K562 (cell line): Measurements from ENCODE around the gene GRK4. TPM values are rescaled to one million over a fixed set of nuclear protein-coding genes. Genes with fewer than 3 reads are reported as not detected.

ENCODE experiments used
- ATAC-seq: fragments of 200-7000 bp; cut with Tn5 transposase; 3 replicates; pipeline ENCODE4 v1.9.1; 2020; ENCODE audit warnings: moderate library complexity
- BruUV-seq: library from RNA; stranded (reverse); fragments of 400-500 nt; replicated peaks from 2 replicates; lab custom pipeline; 2021; lab: Mats Ljungman, UMichigan
- CTCF ChIA-PET: fragments of 300-600 bp; formaldehyde crosslinking; extraction: SDS; loops from one replicate; lab custom pipeline; 2021; ENCODE audit warnings: low intra/inter-chr PET ratio; lab: Yijun Ruan, JAX
- POLR2A ChIA-PET: fragments of 300-600, 350-650 bp; sonication (Branson Sonifier 250); formaldehyde crosslinking; extraction: SDS; loops from one replicate; lab custom pipeline; 2021; ENCODE audit warnings: antibody characterized with exemption, inconsistent platforms; lab: Yijun Ruan, JAX
- DNase-seq, 4 experiments: peaks; one replicate each; pipeline versions ENCODE4 v3.0.0 to v3.0.0-alpha.2; 2011 to 2018; ENCODE audit warnings: low spot score in 3 of 4, mixed read lengths in 3 of 4; ENCODE audit errors: extremely low read depth in 1 of 4
- FAIRE-seq: peaks from 2 replicates; lab custom pipeline; 2011; peaks lifted over from hg19 to GRCh38; lab: Jason Lieb, UNC
- H2AFZ ChIP-seq: 2 replicates; pipeline ENCODE4 v1.6.0; 2011; ENCODE audit warnings: low read depth, low read length, control low read depth, inconsistent platforms
- H3K27ac ChIP-seq: fragments of 200-600 bp; 3 replicates; pipeline ENCODE4 v1.8.0; 2011; ENCODE audit warnings: low read depth, mild to moderate bottlenecking, control low read depth, inconsistent platforms, low read length, moderate library complexity, mixed read lengths; ENCODE audit errors: extremely low read depth
- H3K27me3 ChIP-seq, 2 experiments: fragments of 300-600 bp in 1 of 2; 2 replicates in 1 of 2; 3 replicates in 1 of 2; pipeline versions ENCODE4 v1.6.0 to v1.8.0; 2011; ENCODE audit warnings: inconsistent platforms in 2 of 2, low read length in 2 of 2, mild to moderate bottlenecking in 1 of 2, mixed read lengths in 1 of 2, moderate library complexity in 1 of 2; ENCODE audit not compliant: control insufficient read depth in 2 of 2, insufficient read depth in 2 of 2
- H3K36me3 ChIP-seq: fragments of 300-600 bp; 3 replicates; pipeline ENCODE4 v1.8.0; 2011; ENCODE audit warnings: mild to moderate bottlenecking, low read length, inconsistent platforms; ENCODE audit not compliant: control insufficient read depth, insufficient read depth
- H3K4me1 ChIP-seq, 2 experiments: fragments of 200-600 bp in 1 of 2; replicated peaks in 1 of 2; 2 replicates in 1 of 2; 3 replicates in 1 of 2; pipeline versions ENCODE4 v1.5.1 to v1.8.0; 2011; ENCODE audit warnings: inconsistent platforms in 2 of 2, low read length in 2 of 2, mild to moderate bottlenecking in 1 of 2, mixed read lengths in 1 of 2, moderate library complexity in 1 of 2; ENCODE audit not compliant: control insufficient read depth in 2 of 2, insufficient read depth in 2 of 2
- H3K4me2 ChIP-seq: 2 replicates; pipeline ENCODE4 v1.6.1; 2011; ENCODE audit warnings: low read length, control low read depth, inconsistent platforms, mixed read lengths; ENCODE audit not compliant: insufficient read depth
- H3K4me3 ChIP-seq: fragments of 200-600 bp; sonication (generic), shearing (Covaris generic); 2 replicates; pipeline ENCODE4 v1.5.1; 2016; ENCODE audit warnings: control low read depth, inconsistent platforms
- H3K79me2 ChIP-seq: fragments of 200-600 bp; 3 replicates; pipeline ENCODE4 v1.8.0; 2011; ENCODE audit warnings: low read length, inconsistent platforms; ENCODE audit not compliant: control insufficient read depth, insufficient read depth
- H3K9ac ChIP-seq, 2 experiments: 2 replicates each; pipeline versions ENCODE4 v1.6.0 to v1.6.1; 2011; ENCODE audit warnings: low read depth in 2 of 2, low read length in 2 of 2, control low read depth in 1 of 2, inconsistent platforms in 1 of 2, mild to moderate bottlenecking in 1 of 2, mixed read lengths in 1 of 2; ENCODE audit not compliant: insufficient read depth in 1 of 2
- H3K9me1 ChIP-seq: one replicate; pipeline ENCODE4 v1.6.0; 2011; ENCODE audit warnings: inconsistent platforms, mild to moderate bottlenecking, low read length, moderate library complexity; ENCODE audit not compliant: control insufficient read depth, insufficient read depth
- H3K9me3 ChIP-seq: replicated peaks from 2 replicates; pipeline ENCODE4 v1.5.1; 2011; ENCODE audit warnings: low read depth, low read length, inconsistent platforms; ENCODE audit not compliant: control insufficient read depth, insufficient read depth
- H4K20me1 ChIP-seq: replicated peaks from 2 replicates; pipeline ENCODE4 v1.6.1; 2011; ENCODE audit warnings: low read length, inconsistent platforms, mixed read lengths; ENCODE audit not compliant: control insufficient read depth, insufficient read depth
- CBFA2T2 ChIP-seq: fragments of 450-650 bp; conservative IDR thresholded peaks from 2 replicates; pipeline ENCODE4 v1.6.1; 2017; ENCODE audit warnings: mild to moderate bottlenecking
- DNMT1 ChIP-seq: fragments of 450-650 bp; IDR thresholded peaks from 2 replicates; pipeline ENCODE4 v1.6.1; 2016; ENCODE audit warnings: antibody characterized with exemption, mild to moderate bottlenecking
- ILF3 ChIP-seq: fragments of 450-650 bp; IDR thresholded peaks from 2 replicates; pipeline ENCODE4 v1.6.1; 2018; ENCODE audit warnings: antibody characterized with exemption, mild to moderate bottlenecking, moderate library complexity, borderline replicate concordance
- RBM22 ChIP-seq: fragments of 200-400 bp; formaldehyde crosslinking; IDR thresholded peaks from 2 replicates; pipeline ENCODE4 v1.6.1; 2018; ENCODE audit warnings: low read length, low read depth; ENCODE audit not compliant: poor library complexity, severe bottlenecking
- RBM39 ChIP-seq: fragments of 200-400 bp; formaldehyde crosslinking; optimal IDR thresholded peaks from 2 replicates; pipeline ENCODE3; 2018; ENCODE audit warnings: low read depth, low read length
- SFPQ ChIP-seq: fragments of 200-400 bp; formaldehyde crosslinking; IDR thresholded peaks from 2 replicates; pipeline ENCODE4 v1.6.1; 2017; ENCODE audit warnings: mild to moderate bottlenecking, low read depth, low read length, moderate library complexity
- TAL1 ChIP-seq: fragments of 450-650 bp; IDR thresholded peaks from 2 replicates; pipeline ENCODE4 v1.6.1; 2016; ENCODE audit warnings: mild to moderate bottlenecking
- TSC22D4 ChIP-seq: fragments of 450-650 bp; IDR thresholded peaks from 2 replicates; pipeline ENCODE4 v1.6.1; 2016; ENCODE audit warnings: missing genetic modification characterization, missing biosample characterization, control low read depth
- YBX1 ChIP-seq: fragments of 450-650 bp; IDR thresholded peaks from 2 replicates; pipeline ENCODE4 v1.7.1; 2016; ENCODE audit warnings: mild to moderate bottlenecking
- ZNF165 ChIP-seq: fragments of 250-450 bp; sonication (Bioruptor Pico); IDR thresholded peaks from 2 replicates; pipeline ENCODE4 v1.4.0; 2020; ENCODE audit warnings: borderline replicate concordance
- ZNF668 ChIP-seq: fragments of 250-450 bp; sonication (Bioruptor Pico); IDR thresholded peaks from 2 replicates; pipeline ENCODE4 v1.8.0; 2022; ENCODE audit warnings: mild to moderate bottlenecking, inconsistent platforms
- ZNF707 ChIP-seq: fragments of 250-450 bp; sonication (Bioruptor Pico); conservative IDR thresholded peaks from 2 replicates; pipeline ENCODE4 v1.8.0; 2022; ENCODE audit warnings: inconsistent platforms, mild to moderate bottlenecking, moderate library complexity
- ZSCAN32 ChIP-seq: fragments of 450-650 bp; formaldehyde crosslinking; IDR thresholded peaks from 2 replicates; pipeline ENCODE4 v1.4.0; 2020; ENCODE audit warnings: mild to moderate bottlenecking, moderate library complexity
- WGBS: fragments of 100-300 bp; shearing (Covaris generic); methylation state at CpG from one replicate; pipeline ENCODE4 v1.1.6; 2016; ENCODE audit warnings: low coverage, mixed read lengths; ENCODE audit not compliant: insufficient coverage; ENCODE audit errors: missing lambda C conversion rate; 5-methylcytosine and 5-hydroxymethylcytosine counted together
- in situ Hi-C: fragments of 300-500 bp; cut with MboI; formaldehyde crosslinking; loops from 4 replicates; pipeline ENCODE4 v1.15.0; 2018; ENCODE audit warnings: inconsistent platforms, mixed read lengths
- intact Hi-C: fragments of 100-400 bp; cut with micrococcal nuclease; formaldehyde crosslinking; loops from 2 replicates; pipeline ENCODE4 v1.14.2; 2022
- polyA plus RNA-seq, 8 experiments: library from polyadenylated mRNA; depleted of rRNA in 4 of 8; stranded (reverse) in 5 of 8; unstranded in 3 of 8; fragments of >200 nt; fragmentation: Nextera tagmentation in 2 of 8; fragmentation: Illumina TruSeq in 1 of 8; extraction: Ambion mirVana in 2 of 8; extraction: Trizol in 1 of 8; gene quantifications; 2 replicates each; pipeline versions ENCODE4 v1.2.1 to v1.2.3, GENCODE V29; 2011 to 2014; ENCODE audit warnings: inconsistent platforms in 1 of 8, missing spikeins in 1 of 8
- total RNA-seq, 7 experiments: library from RNA; depleted of rRNA in 6 of 7; stranded (reverse); fragments of >200 nt in 6 of 7; fragmentation: Illumina TruSeq in 2 of 7; extraction: Trizol in 2 of 7; gene quantifications; 2 replicates each; pipeline versions ENCODE4 v1.2.1 to v1.2.3, GENCODE V29; 2011 to 2021; ENCODE audit warnings: low replicate concordance in 1 of 7
- TF ChIP-seq, protein P1 (sequence below): fragments of 250-450 bp; sonication (Bioruptor Pico); IDR thresholded peaks from 2 replicates; pipeline ENCODE4 v1.8.0; 2022; ENCODE audit warnings: inconsistent platforms
- TF ChIP-seq, protein P2 (sequence below): sonication (generic); formaldehyde crosslinking; IDR thresholded peaks from 2 replicates; pipeline ENCODE4 v1.8.1; 2022; ENCODE audit warnings: missing genetic modification reagents
- TF ChIP-seq, protein P3 (sequence below): sonication (generic); formaldehyde crosslinking; IDR thresholded peaks from 2 replicates; pipeline ENCODE4 v1.8.0; 2022; ENCODE audit warnings: mild to moderate bottlenecking, missing genetic modification reagents

Gene GRK4
- total and polyA plus RNA-seq, 9 of the 15 experiments (the other 6 are each of a cell fraction or from before 2014, with no cell fraction given) = 1.1 to 4.8 (median 2.6) TPM

- H3K36me3 ChIP-seq = no peaks in the 10 kb centered on the region
- in situ Hi-C loops (no loop called here), intact Hi-C loops (loop anchor here (10.0 kb wide), 1 partner anchor 94 kb away; no protein-coding TSS in a partner anchor)
- ATAC-seq (no peak), FAIRE-seq (no peak), DNase-seq (no peak)
- H3K9me1 ChIP-seq = no peaks in the 10 kb centered on the region
- BruUV-seq = no TSS peak
- H4K20me1 ChIP-seq = no peaks in the 10 kb centered on the region
- ChIA-PET CTCF (no interaction called here), POLR2A (interaction anchor here (0.6 kb wide), 1 partner anchor 49 kb away, joined by 3 read pairs; no protein-coding TSS in a partner anchor)
- no peak overlapping the region for H3K27ac ChIP-seq
- peaks cover 42 to 67% of the 10 kb centered on the region in 2 experiments for H3K27me3 ChIP-seq
- 21% methylated on average over 24 of the region's 28 CpGs for WGBS
- H2AFZ ChIP-seq = no peak overlapping the region
- H3K4me3 ChIP-seq = no peak overlapping the region
- peaks cover 0 to 32% of the 10 kb centered on the region in 2 experiments; a peak in 4 of 5 replicates for H3K4me1 ChIP-seq
- peaks cover 2% of the 10 kb centered on the region; the same call in 1 of the 2 replicates for H3K9me3 ChIP-seq
- H3K79me2 ChIP-seq = no peaks in the 10 kb centered on the region
- H3K4me2 ChIP-seq = no peak overlapping the region
- 0 out of 4 replicates have a peak overlapping the region, but pooled peaks of 1 of the 2 experiments have one; percentile 45 for H3K9ac ChIP-seq
- TF ChIP-seq ZNF707 (CRISPR knock-in tag) (no peak), ZSCAN32 (CRISPR knock-in tag) (no peak), ZNF668 (CRISPR knock-in tag) (no peak), ILF3 (no peak), DNMT1 (no peak), RBM39 (no peak), RBM22 (no peak), ZNF165 (no peak), YBX1 (no peak), TSC22D4 (tag) (no peak), TAL1 (no peak), SFPQ (no peak), CBFA2T2 (no peak)
- TF ChIP-seq, protein P1, sequence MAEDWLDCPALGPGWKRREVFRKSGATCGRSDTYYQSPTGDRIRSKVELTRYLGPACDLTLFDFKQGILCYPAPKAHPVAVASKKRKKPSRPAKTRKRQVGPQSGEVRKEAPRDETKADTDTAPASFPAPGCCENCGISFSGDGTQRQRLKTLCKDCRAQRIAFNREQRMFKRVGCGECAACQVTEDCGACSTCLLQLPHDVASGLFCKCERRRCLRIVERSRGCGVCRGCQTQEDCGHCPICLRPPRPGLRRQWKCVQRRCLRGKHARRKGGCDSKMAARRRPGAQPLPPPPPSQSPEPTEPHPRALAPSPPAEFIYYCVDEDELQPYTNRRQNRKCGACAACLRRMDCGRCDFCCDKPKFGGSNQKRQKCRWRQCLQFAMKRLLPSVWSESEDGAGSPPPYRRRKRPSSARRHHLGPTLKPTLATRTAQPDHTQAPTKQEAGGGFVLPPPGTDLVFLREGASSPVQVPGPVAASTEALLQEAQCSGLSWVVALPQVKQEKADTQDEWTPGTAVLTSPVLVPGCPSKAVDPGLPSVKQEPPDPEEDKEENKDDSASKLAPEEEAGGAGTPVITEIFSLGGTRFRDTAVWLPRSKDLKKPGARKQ (CRISPR knock-in tag) = no peak
- TF ChIP-seq, protein P2, sequence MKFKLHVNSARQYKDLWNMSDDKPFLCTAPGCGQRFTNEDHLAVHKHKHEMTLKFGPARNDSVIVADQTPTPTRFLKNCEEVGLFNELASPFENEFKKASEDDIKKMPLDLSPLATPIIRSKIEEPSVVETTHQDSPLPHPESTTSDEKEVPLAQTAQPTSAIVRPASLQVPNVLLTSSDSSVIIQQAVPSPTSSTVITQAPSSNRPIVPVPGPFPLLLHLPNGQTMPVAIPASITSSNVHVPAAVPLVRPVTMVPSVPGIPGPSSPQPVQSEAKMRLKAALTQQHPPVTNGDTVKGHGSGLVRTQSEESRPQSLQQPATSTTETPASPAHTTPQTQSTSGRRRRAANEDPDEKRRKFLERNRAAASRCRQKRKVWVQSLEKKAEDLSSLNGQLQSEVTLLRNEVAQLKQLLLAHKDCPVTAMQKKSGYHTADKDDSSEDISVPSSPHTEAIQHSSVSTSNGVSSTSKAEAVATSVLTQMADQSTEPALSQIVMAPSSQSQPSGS (CRISPR knock-in tag) = no peak
- TF ChIP-seq, protein P3, sequence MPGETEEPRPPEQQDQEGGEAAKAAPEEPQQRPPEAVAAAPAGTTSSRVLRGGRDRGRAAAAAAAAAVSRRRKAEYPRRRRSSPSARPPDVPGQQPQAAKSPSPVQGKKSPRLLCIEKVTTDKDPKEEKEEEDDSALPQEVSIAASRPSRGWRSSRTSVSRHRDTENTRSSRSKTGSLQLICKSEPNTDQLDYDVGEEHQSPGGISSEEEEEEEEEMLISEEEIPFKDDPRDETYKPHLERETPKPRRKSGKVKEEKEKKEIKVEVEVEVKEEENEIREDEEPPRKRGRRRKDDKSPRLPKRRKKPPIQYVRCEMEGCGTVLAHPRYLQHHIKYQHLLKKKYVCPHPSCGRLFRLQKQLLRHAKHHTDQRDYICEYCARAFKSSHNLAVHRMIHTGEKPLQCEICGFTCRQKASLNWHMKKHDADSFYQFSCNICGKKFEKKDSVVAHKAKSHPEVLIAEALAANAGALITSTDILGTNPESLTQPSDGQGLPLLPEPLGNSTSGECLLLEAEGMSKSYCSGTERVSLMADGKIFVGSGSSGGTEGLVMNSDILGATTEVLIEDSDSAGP (CRISPR knock-in tag) = no peak
These were observed 77.3 kb downstream of the GRK4 start for GRCh38 chr4:3040452-3041191.
